ENCODE measurements around the gene ORMDL1.
"Not testable (repeated sequence)": the region's sequence is repeated elsewhere in the genome, so short reads cannot be mapped to it uniquely, and the experiment has no call there.

ORMDL1 gene

DNA sequence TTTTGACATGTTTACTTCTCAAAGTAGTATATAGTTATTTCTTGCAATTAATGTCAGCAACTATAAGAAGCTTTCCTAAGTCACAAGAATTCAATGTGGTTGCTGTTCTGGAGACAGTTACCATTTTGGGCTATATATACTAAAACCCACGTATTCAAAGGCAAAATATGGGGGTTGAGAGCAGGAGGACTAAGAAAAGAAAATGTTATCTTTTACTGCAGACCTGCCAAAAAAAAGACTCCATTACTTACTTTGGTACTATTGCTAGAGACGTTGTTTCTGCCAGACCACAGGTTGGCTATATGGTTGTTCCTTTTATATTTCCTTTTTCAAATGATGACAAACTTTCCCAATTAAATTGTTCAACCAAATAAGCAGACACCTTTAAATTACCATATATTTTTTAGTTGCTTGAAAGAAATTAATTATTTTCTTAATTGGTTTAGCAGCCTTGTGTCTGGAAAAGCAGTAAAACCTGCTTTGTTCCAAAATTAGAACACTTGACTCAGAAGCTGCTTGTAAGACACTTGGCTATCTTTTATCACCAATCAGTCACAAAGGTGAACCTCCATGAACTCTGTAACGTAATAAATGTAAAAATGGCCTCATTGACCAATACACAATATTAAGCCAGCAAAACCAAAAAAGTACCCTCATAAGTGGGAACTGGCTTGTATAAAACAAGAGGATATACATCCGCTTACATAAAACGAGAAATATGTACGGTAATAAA lies 13.4 kb downstream of the ORMDL1 start:
- DNase-seq: no peak

- DNase-seq: peak; percentile 13
Measured at GRCh38 chr2:189763908-189764661, 20.1 kb downstream of the ORMDL1 start.

DNA sequence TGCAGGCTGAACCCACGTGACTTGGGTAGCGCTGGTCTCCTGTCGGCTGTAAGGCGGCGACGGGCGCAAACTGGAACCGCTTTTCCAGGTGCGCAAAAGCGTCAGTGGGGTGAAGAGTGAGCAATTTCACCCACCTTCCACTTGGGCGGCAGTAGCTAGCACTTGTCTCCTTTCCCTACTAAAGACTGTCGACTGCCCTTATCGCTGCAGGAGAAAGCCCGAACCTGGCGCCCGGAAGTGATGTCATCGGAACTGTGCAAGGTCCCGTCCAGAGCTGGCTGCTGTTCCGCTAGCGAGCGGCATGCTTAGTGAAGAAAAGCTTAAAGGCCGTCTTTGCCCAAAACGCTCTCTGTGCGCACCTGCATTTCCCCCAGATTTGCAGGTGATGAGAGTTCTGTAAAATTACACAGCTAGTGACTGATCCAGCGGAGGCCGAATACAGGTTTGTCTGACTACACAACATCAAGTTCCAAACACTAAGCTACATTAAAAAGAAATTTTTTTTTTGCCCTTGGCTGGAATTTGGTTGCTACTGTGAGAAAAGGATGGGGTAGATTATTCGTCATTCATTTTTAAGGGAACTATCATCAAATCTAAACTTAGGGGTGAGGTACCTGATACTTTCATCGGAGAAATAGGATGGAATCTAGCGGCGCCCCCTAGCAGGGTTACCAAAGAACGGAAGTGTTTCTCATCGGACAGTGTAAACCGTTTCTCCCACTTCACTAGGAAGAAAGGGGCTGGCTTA lies 21.4 kb downstream of the ORMDL1 start, which contains the start of gene OSGEPL1:
OSGEPL1 (minus strand) TSS at position 242 of the 748 bp plus-strand sequence. CDS start 1,152 bp downstream, outside the sequence.
- peak; percentile 90 for DNase-seq

- DNase-seq: no peak
Measured at GRCh38 chr2:189762229-189762550, 21.9 kb downstream of the ORMDL1 start.

DNA sequence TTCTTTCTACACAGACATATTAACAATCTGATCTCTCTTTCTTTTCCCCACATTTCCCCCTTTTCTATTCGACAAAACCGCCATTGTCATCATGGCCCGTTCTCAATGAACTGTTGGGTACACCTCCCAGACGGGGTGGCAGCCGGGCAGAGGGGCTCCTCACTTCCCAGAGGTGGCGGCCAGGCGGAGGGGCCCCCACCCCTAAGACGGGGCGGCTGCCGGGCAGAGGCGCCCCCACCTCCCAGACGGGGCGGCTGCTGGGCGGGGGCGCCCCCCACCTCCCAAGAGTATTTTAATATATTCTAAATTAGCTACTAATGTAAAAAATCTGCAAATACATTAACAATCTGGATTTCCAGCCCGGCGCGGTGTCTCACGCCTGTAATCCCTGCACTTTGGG lies 24.0 kb downstream of the ORMDL1 start:
- DNase-seq: not testable (repeated sequence)

DNA sequence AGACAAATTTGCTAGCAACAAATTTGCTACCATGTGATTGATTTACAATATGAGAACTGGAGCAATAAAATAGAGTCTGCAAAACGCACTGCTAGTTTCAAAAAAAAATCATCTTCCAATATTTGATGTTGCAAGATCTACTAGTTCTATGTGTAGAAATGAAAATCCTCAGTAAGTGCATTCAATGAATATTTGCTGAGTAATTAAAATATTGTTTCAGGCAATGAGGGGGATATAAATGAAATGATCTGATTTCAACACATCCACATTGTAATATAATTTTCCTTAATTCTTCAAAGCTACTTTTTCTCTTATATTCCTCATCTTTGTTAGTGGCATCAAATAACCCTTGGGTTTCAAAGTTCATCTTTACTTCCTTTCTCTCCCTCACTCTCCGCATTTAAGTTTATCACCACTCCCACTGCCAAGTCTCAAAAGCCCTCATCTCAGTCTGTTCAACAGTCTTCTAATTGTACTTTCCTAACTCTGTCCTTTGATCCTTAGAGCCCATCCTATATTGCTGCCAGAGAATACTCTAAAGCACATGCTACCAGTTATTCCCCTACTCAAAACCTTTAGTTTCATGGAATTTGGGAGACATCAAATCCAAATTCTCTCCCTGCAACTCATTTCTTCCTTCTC lies 27.7 kb downstream of the ORMDL1 start:
- no peak for DNase-seq

DNA sequence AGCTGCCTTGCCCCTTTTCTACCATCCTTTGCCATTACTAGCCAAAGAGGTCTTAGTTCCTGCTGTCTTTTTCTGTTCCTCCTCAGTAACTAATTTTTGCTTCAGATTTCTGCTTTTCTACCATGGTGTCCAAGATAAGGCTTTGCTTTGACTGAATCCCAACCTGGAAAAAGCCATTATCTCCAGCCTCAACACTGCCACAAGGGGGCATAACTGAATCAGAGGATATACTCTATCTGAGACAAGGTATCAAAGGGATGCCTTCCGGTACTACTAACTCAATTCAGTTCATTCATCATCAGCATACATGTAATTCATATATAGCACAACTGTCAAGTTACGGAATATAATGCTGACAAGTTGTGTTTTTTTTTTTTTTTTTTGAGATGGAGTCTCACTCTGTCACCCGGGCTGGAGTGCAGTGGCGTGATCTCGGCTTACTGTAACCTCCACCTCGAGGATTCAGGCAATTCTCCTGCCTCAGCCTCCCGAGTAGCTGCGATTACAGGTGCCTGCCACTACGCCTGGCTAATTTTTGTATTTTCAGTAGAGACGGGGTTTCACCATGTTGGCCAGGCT lies 33.0 kb downstream of the ORMDL1 start:
- peak; percentile 35 for DNase-seq

- DNase-seq: no peak
Measured at GRCh38 chr2:189729430-189729829, 54.7 kb downstream of the ORMDL1 start.

DNA sequence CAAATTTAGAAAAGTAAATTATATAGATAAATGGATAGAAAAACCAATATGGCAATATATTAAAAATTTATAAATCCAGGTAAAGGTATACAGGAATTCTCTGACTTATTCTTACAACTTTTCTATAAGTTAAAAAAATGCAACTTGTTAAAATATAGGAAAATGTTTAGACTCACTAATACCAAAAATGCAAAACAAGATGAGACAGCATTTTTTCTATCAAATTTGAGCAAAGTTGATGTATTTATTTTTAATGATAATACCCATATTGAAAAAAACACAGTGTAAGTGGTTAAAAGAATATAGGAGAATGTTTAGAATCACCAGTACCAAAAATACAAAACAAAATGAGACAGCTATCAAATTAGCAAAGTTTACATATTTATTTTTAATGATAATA lies 57.3 kb downstream of the ORMDL1 start:
- DNase-seq: no peak

GRCh38 chr2:189726271-189726670 lies 57.9 kb downstream of the ORMDL1 start:
- DNase-seq: no peak

- no peak for DNase-seq
Measured at GRCh38 chr2:189723192-189723591, 60.9 kb downstream of the ORMDL1 start.

Data from fibroblast of skin of back (primary cell).